ENCODE measurements around the gene HACD2. TPM values are rescaled to one million over a fixed set of nuclear protein-coding genes. Genes with fewer than 3 reads are reported as not detected.

Gene HACD2
- 10 to 100 TPM; 20.6 to 27.5 (median 26.8) TPM for total RNA-seq

- no peaks in the 10 kb centered on the region for H3K27me3 Mint-ChIP-seq (ENCODE audit: low read depth)
- peaks cover 22% of the 10 kb centered on the region for H3K36me3 Mint-ChIP-seq (ENCODE audit: insufficient read depth)
- DNase-seq (peak; percentile 91), ATAC-seq (peak; percentile 94)
- peaks cover 21% of the 10 kb centered on the region for H3K4me1 Mint-ChIP-seq (ENCODE audit: low read depth)
- H3K9me3 Mint-ChIP-seq: no peaks in the 10 kb centered on the region
- no peak within 1 kb of the TSS for H3K4me3 Mint-ChIP-seq
Measured at GRCh38 chr3:123584988-123585937, at the start of gene HACD2. HACD2 (minus strand) TSS chr3:123585053; CDS start chr3:123585027, 26 bp downstream.

- ATAC-seq (no peak), DNase-seq (no peak)
- Mint-ChIP-seq H3K27me3 (ENCODE audit: low read depth) (no peaks in the 10 kb centered on the region), H3K4me1 (ENCODE audit: low read depth) (no peaks in the 10 kb centered on the region), H3K9me3 (no peaks in the 10 kb centered on the region), H3K4me3 (no peak overlapping the region), H3K36me3 (ENCODE audit: insufficient read depth) (peaks cover 12% of the 10 kb centered on the region)
Measured at GRCh38 chr3:123634149-123635051, 49.5 kb upstream of the HACD2 start.

- Mint-ChIP-seq H3K4me3 (no peak overlapping the region), H3K27me3 (ENCODE audit: low read depth) (no peaks in the 10 kb centered on the region), H3K36me3 (ENCODE audit: insufficient read depth) (peaks cover 12% of the 10 kb centered on the region), H3K9me3 (no peaks in the 10 kb centered on the region), H3K4me1 (ENCODE audit: low read depth) (no peaks in the 10 kb centered on the region)
- DNase-seq (no peak), ATAC-seq (no peak)
Measured at GRCh38 chr3:123633530-123633929, 48.7 kb upstream of the HACD2 start.

- Mint-ChIP-seq H3K27me3 (ENCODE audit: low read depth) (no peaks in the 10 kb centered on the region), H3K4me1 (ENCODE audit: low read depth) (no peaks in the 10 kb centered on the region), H3K9me3 (no peaks in the 10 kb centered on the region), H3K36me3 (ENCODE audit: insufficient read depth) (peaks cover 12% of the 10 kb centered on the region), H3K4me3 (no peak overlapping the region)
- ATAC-seq (no peak), DNase-seq (no peak)
Measured at GRCh38 chr3:123632161-123632655, 47.4 kb upstream of the HACD2 start.

GRCh38 chr3:123629747-123630047 lies 44.8 kb upstream of the HACD2 start:
- no peak overlapping the region for H3K4me3 Mint-ChIP-seq
- no peak for DNase-seq
- peaks cover 12% of the 10 kb centered on the region for H3K36me3 Mint-ChIP-seq (ENCODE audit: insufficient read depth)
- no peaks in the 10 kb centered on the region for H3K9me3 Mint-ChIP-seq
- no peaks in the 10 kb centered on the region for H3K27me3 Mint-ChIP-seq (ENCODE audit: low read depth)
- no peak for ATAC-seq
- H3K4me1 Mint-ChIP-seq (ENCODE audit: low read depth): no peaks in the 10 kb centered on the region

GRCh38 chr3:123628996-123629746 lies 44.3 kb upstream of the HACD2 start:
- peaks cover 1% of the 10 kb centered on the region for H3K27me3 Mint-ChIP-seq (ENCODE audit: low read depth)
- no peak for DNase-seq
- H3K4me3 Mint-ChIP-seq: no peak overlapping the region
- H3K9me3 Mint-ChIP-seq: no peaks in the 10 kb centered on the region
- no peak for ATAC-seq
- H3K4me1 Mint-ChIP-seq (ENCODE audit: low read depth): no peaks in the 10 kb centered on the region
- H3K36me3 Mint-ChIP-seq (ENCODE audit: insufficient read depth): peaks cover 12% of the 10 kb centered on the region

GRCh38 chr3:123627673-123628670 lies 43.1 kb upstream of the HACD2 start:
- DNase-seq: no peak
- no peak for ATAC-seq
- peaks cover 1% of the 10 kb centered on the region for H3K27me3 Mint-ChIP-seq (ENCODE audit: low read depth)

GRCh38 chr3:123626881-123627280 lies 42.0 kb upstream of the HACD2 start:
- peaks cover 6% of the 10 kb centered on the region for H3K36me3 Mint-ChIP-seq (ENCODE audit: insufficient read depth)
- peaks cover 1% of the 10 kb centered on the region for H3K27me3 Mint-ChIP-seq (ENCODE audit: low read depth)
- ATAC-seq (no peak), DNase-seq (no peak)
- H3K4me1 Mint-ChIP-seq (ENCODE audit: low read depth): no peaks in the 10 kb centered on the region
- H3K4me3 Mint-ChIP-seq: no peak overlapping the region
- no peaks in the 10 kb centered on the region for H3K9me3 Mint-ChIP-seq

More at GRCh38 chr3:123627673-123628670, 43.1 kb upstream of the HACD2 start:
- no peak overlapping the region for H3K4me3 Mint-ChIP-seq
- H3K4me1 Mint-ChIP-seq (ENCODE audit: low read depth): no peaks in the 10 kb centered on the region
- peaks cover 6% of the 10 kb centered on the region for H3K36me3 Mint-ChIP-seq (ENCODE audit: insufficient read depth)
- H3K9me3 Mint-ChIP-seq: no peaks in the 10 kb centered on the region

- DNase-seq (no peak), ATAC-seq (no peak)
- no peak overlapping the region for H3K4me3 Mint-ChIP-seq
- no peaks in the 10 kb centered on the region for H3K4me1 Mint-ChIP-seq (ENCODE audit: low read depth)
- no peaks in the 10 kb centered on the region for H3K36me3 Mint-ChIP-seq (ENCODE audit: insufficient read depth)
- H3K27me3 Mint-ChIP-seq (ENCODE audit: low read depth): peaks cover 1% of the 10 kb centered on the region
- no peaks in the 10 kb centered on the region for H3K9me3 Mint-ChIP-seq
Measured at GRCh38 chr3:123624302-123624701, 39.4 kb upstream of the HACD2 start.

- ATAC-seq (no peak), DNase-seq (no peak)
- H3K4me1 Mint-ChIP-seq (ENCODE audit: low read depth): no peaks in the 10 kb centered on the region
- no peaks in the 10 kb centered on the region for H3K36me3 Mint-ChIP-seq (ENCODE audit: insufficient read depth)
- H3K27me3 Mint-ChIP-seq (ENCODE audit: low read depth): peaks cover 1% of the 10 kb centered on the region
- H3K4me3 Mint-ChIP-seq: no peak overlapping the region
- H3K9me3 Mint-ChIP-seq: no peaks in the 10 kb centered on the region
Measured at GRCh38 chr3:123623346-123623880, 38.6 kb upstream of the HACD2 start.

- Mint-ChIP-seq H3K36me3 (ENCODE audit: insufficient read depth) (no peaks in the 10 kb centered on the region), H3K27me3 (ENCODE audit: low read depth) (peaks cover 1% of the 10 kb centered on the region), H3K9me3 (no peaks in the 10 kb centered on the region), H3K4me1 (ENCODE audit: low read depth) (no peaks in the 10 kb centered on the region), H3K4me3 (no peak overlapping the region)
- ATAC-seq (no peak), DNase-seq (no peak)
Measured at GRCh38 chr3:123622766-123623165, 37.9 kb upstream of the HACD2 start.

GRCh38 chr3:123621850-123622189 lies 37.0 kb upstream of the HACD2 start:
- Mint-ChIP-seq H3K27me3 (ENCODE audit: low read depth) (peaks cover 1% of the 10 kb centered on the region), H3K4me3 (no peak overlapping the region), H3K9me3 (no peaks in the 10 kb centered on the region), H3K36me3 (ENCODE audit: insufficient read depth) (no peaks in the 10 kb centered on the region), H3K4me1 (ENCODE audit: low read depth) (no peaks in the 10 kb centered on the region)
- DNase-seq: no peak
- no peak for ATAC-seq
